NT2/D1 (cell line): ENCODE results near the gene C19orf12.

Source experiments
- DNase-seq: peaks from one replicate; pipeline ENCODE4 v3.0.0-alpha.2; 2011; ENCODE audit warnings: low read depth, low spot score
- H3K27me3 ChIP-seq: 2 replicates; pipeline ENCODE4 v1.6.0; 2011; ENCODE audit warnings: mild to moderate bottlenecking; ENCODE audit not compliant: insufficient read length, insufficient read depth
- H3K36me3 ChIP-seq: 2 replicates; pipeline ENCODE4 v1.6.1; 2011; ENCODE audit warnings: mild to moderate bottlenecking, low read length, mixed read lengths; ENCODE audit not compliant: insufficient read depth, insufficient read length
- H3K4me1 ChIP-seq: 2 replicates; pipeline ENCODE4 v1.5.1; 2011; ENCODE audit not compliant: insufficient read depth, insufficient read length
- H3K4me3 ChIP-seq: 2 replicates; pipeline ENCODE4 v1.5.1; 2011; ENCODE audit warnings: low read depth; ENCODE audit not compliant: insufficient read length
- H3K9ac ChIP-seq: 2 replicates; pipeline ENCODE4 v1.6.0; 2011; ENCODE audit warnings: low read depth; ENCODE audit not compliant: insufficient read length
- H3K9me3 ChIP-seq: 2 replicates; pipeline ENCODE4 v1.5.1; 2011; ENCODE audit warnings: mild to moderate bottlenecking, low read length; ENCODE audit not compliant: insufficient read depth
- SUZ12 ChIP-seq: IDR thresholded peaks from 2 replicates; pipeline ENCODE4 v1.6.1; 2011; ENCODE audit not compliant: insufficient read length, insufficient read depth; ENCODE audit errors: extremely low read depth
- YY1 ChIP-seq: IDR thresholded peaks from 2 replicates; pipeline ENCODE4 v1.6.1; 2011; ENCODE audit not compliant: insufficient read length, insufficient read depth
- ZNF274 ChIP-seq: IDR thresholded peaks from 2 replicates; pipeline ENCODE4 v1.6.1; 2011; ENCODE audit warnings: mild to moderate bottlenecking, low read depth, low read length

C19orf12 gene

GRCh38 chr19:29727906-29728305 is 12.8 kb upstream of the C19orf12 start:
- H3K9ac ChIP-seq = no peak overlapping the region
- TF ChIP-seq YY1 = no peak
- TF ChIP-seq SUZ12 = no peak
- no peak for TF ChIP-seq ZNF274
- H3K9me3 ChIP-seq = no peaks in the 10 kb centered on the region
- peaks cover 3% of the 10 kb centered on the region for H3K27me3 ChIP-seq
- H3K36me3 ChIP-seq = no peaks in the 10 kb centered on the region
- H3K4me3 ChIP-seq = no peak overlapping the region
- H3K4me1 ChIP-seq = no peaks in the 10 kb centered on the region
- DNase-seq = no peak

GRCh38 chr19:29724746-29725145 is 9.7 kb upstream of the C19orf12 start:
- H3K27me3 ChIP-seq = no peaks in the 10 kb centered on the region
- H3K9me3 ChIP-seq = no peaks in the 10 kb centered on the region
- TF ChIP-seq SUZ12 (no peak), YY1 (no peak), ZNF274 (no peak)
- no peak overlapping the region for H3K9ac ChIP-seq
- no peaks in the 10 kb centered on the region for H3K4me1 ChIP-seq
- H3K4me3 ChIP-seq = no peak overlapping the region
- no peaks in the 10 kb centered on the region for H3K36me3 ChIP-seq
- DNase-seq = no peak

GRCh38 chr19:29724102-29724641 is 9.1 kb upstream of the C19orf12 start:
- no peaks in the 10 kb centered on the region for H3K4me1 ChIP-seq
- TF ChIP-seq YY1 (no peak), ZNF274 (no peak), SUZ12 (no peak)
- H3K4me3 ChIP-seq = no peak overlapping the region
- H3K36me3 ChIP-seq = no peaks in the 10 kb centered on the region
- no peaks in the 10 kb centered on the region for H3K9me3 ChIP-seq
- H3K27me3 ChIP-seq = no peaks in the 10 kb centered on the region
- DNase-seq = no peak
- H3K9ac ChIP-seq = no peak overlapping the region

- peaks cover 7% of the 10 kb centered on the region for H3K4me1 ChIP-seq
- no peak for DNase-seq
- H3K27me3 ChIP-seq = no peaks in the 10 kb centered on the region
- TF ChIP-seq ZNF274 = no peak
- TF ChIP-seq YY1 = no peak
- H3K36me3 ChIP-seq = peaks cover 2% of the 10 kb centered on the region
- no peak overlapping the region for H3K4me3 ChIP-seq
- H3K9ac ChIP-seq = no peak overlapping the region
- no peaks in the 10 kb centered on the region for H3K9me3 ChIP-seq
Measured at GRCh38 chr19:29717051-29717450, 2.0 kb upstream of the C19orf12 start.

- peaks cover 2% of the 10 kb centered on the region for H3K36me3 ChIP-seq
- TF ChIP-seq YY1 = no peak
- no peak for TF ChIP-seq ZNF274
- no peak for TF ChIP-seq SUZ12
- peak overlapping the region; percentile 83 for H3K9ac ChIP-seq
- no peaks in the 10 kb centered on the region for H3K9me3 ChIP-seq
- H3K4me1 ChIP-seq = peaks cover 7% of the 10 kb centered on the region
- H3K27me3 ChIP-seq = no peaks in the 10 kb centered on the region
- no peak for DNase-seq
- peak overlapping the region; percentile 70 for H3K4me3 ChIP-seq
Measured at GRCh38 chr19:29715701-29716581, 880 bp upstream of the C19orf12 start.

GRCh38 chr19:29714371-29714952 is 599 bp downstream of the C19orf12 start:
- peaks cover 2% of the 10 kb centered on the region for H3K36me3 ChIP-seq
- TF ChIP-seq YY1 = no peak
- no peak for TF ChIP-seq SUZ12
- no peak for TF ChIP-seq ZNF274
- no peaks in the 10 kb centered on the region for H3K9me3 ChIP-seq
- H3K4me3 ChIP-seq = peak overlapping the region; percentile 70
- no peaks in the 10 kb centered on the region for H3K27me3 ChIP-seq
- peak overlapping the region; percentile 83 for H3K9ac ChIP-seq
- peaks cover 7% of the 10 kb centered on the region for H3K4me1 ChIP-seq
- DNase-seq = no peak

GRCh38 chr19:29712744-29713516 is 2.1 kb downstream of the C19orf12 start:
- H3K27me3 ChIP-seq = no peaks in the 10 kb centered on the region
- peaks cover 8% of the 10 kb centered on the region for H3K36me3 ChIP-seq
- peaks cover 7% of the 10 kb centered on the region for H3K4me1 ChIP-seq
- no peaks in the 10 kb centered on the region for H3K9me3 ChIP-seq
- no peak overlapping the region for H3K9ac ChIP-seq
- TF ChIP-seq ZNF274 (no peak), SUZ12 (no peak), YY1 (no peak)
- H3K4me3 ChIP-seq = no peak overlapping the region
- DNase-seq = no peak
